Parathyroid adenoma (tissue), 2 donors: ENCODE data around the gene ATP13A5.

ENCODE experiments used
- H2AFZ ChIP-seq: fragments of 300-600 bp; sonication (generic); one replicate; pipeline ENCODE4 v1.7.0; 2017; ENCODE audit warnings: antibody characterized with exemption, mild to moderate bottlenecking
- H3K27ac ChIP-seq: fragments of 300-600 bp; sonication (generic); one replicate; pipeline ENCODE4 v1.7.0; 2017
- H3K27me3 ChIP-seq: fragments of 300-600 bp; sonication (generic); one replicate; pipeline ENCODE4 v1.7.0; 2017; ENCODE audit warnings: low read length; ENCODE audit not compliant: control insufficient read depth, insufficient read depth
- H3K36me3 ChIP-seq: fragments of 300-600 bp; sonication (generic); one replicate; pipeline ENCODE4 v1.7.0; 2017; ENCODE audit warnings: low read length; ENCODE audit not compliant: control insufficient read depth, insufficient read depth
- H3K4me1 ChIP-seq: fragments of 300-600 bp; sonication (generic); one replicate; pipeline ENCODE4 v1.7.0; 2017; ENCODE audit warnings: control low read depth
- H3K4me2 ChIP-seq: fragments of 300-600 bp; sonication (generic); one replicate; pipeline ENCODE4 v1.7.0; 2017; ENCODE audit warnings: low read length
- H3K4me3 ChIP-seq: fragments of 300-600 bp; sonication (generic); one replicate; pipeline ENCODE4 v1.7.0; 2017; ENCODE audit warnings: low read depth, low read length
- H3K79me2 ChIP-seq: fragments of 300-600 bp; sonication (generic); one replicate; pipeline ENCODE4 v1.7.0; 2017; ENCODE audit warnings: control low read depth
- H3K9ac ChIP-seq: fragments of 300-600 bp; sonication (generic); one replicate; pipeline ENCODE4 v1.7.0; 2017; ENCODE audit warnings: mild to moderate bottlenecking
- H3K9me3 ChIP-seq: fragments of 300-600 bp; sonication (generic); one replicate; pipeline ENCODE4 v1.7.0; 2017; ENCODE audit warnings: low read length; ENCODE audit not compliant: control insufficient read depth
- TF ChIP-seq, protein P1 (sequence below): fragments of 300-600 bp; sonication (generic); IDR thresholded peaks from one replicate; pipeline ENCODE4 v1.7.0; 2017; ENCODE audit warnings: antibody characterized with exemption, mild to moderate bottlenecking
- donor health status: primary hyperparathyroidism.

The ATP13A5 gene

GRCh38 chr3:193372783-193373182 lies 5.8 kb downstream of the ATP13A5 start:
- Histone ChIP-seq H3K36me3 (no peaks in the 10 kb centered on the region), H3K79me2 (no peaks in the 10 kb centered on the region), H3K27ac (no peak overlapping the region), H3K27me3 (no peaks in the 10 kb centered on the region), H3K9ac (no peak overlapping the region), H3K9me3 (no peaks in the 10 kb centered on the region), H2AFZ (no peak overlapping the region), H3K4me1 (peaks cover 3% of the 10 kb centered on the region), H3K4me3 (no peak overlapping the region), H3K4me2 (no peak overlapping the region)
- TF ChIP-seq, protein P1, sequence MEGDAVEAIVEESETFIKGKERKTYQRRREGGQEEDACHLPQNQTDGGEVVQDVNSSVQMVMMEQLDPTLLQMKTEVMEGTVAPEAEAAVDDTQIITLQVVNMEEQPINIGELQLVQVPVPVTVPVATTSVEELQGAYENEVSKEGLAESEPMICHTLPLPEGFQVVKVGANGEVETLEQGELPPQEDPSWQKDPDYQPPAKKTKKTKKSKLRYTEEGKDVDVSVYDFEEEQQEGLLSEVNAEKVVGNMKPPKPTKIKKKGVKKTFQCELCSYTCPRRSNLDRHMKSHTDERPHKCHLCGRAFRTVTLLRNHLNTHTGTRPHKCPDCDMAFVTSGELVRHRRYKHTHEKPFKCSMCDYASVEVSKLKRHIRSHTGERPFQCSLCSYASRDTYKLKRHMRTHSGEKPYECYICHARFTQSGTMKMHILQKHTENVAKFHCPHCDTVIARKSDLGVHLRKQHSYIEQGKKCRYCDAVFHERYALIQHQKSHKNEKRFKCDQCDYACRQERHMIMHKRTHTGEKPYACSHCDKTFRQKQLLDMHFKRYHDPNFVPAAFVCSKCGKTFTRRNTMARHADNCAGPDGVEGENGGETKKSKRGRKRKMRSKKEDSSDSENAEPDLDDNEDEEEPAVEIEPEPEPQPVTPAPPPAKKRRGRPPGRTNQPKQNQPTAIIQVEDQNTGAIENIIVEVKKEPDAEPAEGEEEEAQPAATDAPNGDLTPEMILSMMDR: no peak

GRCh38 chr3:193367868-193368267 lies 10.7 kb downstream of the ATP13A5 start:
- Histone ChIP-seq H3K27ac (no peak overlapping the region), H3K4me3 (no peak overlapping the region), H3K4me2 (no peak overlapping the region), H3K9me3 (no peaks in the 10 kb centered on the region), H3K36me3 (no peaks in the 10 kb centered on the region), H2AFZ (no peak overlapping the region), H3K4me1 (no peaks in the 10 kb centered on the region), H3K9ac (no peak overlapping the region), H3K79me2 (no peaks in the 10 kb centered on the region), H3K27me3 (no peaks in the 10 kb centered on the region)
- TF ChIP-seq, protein P1: no peak

DNA sequence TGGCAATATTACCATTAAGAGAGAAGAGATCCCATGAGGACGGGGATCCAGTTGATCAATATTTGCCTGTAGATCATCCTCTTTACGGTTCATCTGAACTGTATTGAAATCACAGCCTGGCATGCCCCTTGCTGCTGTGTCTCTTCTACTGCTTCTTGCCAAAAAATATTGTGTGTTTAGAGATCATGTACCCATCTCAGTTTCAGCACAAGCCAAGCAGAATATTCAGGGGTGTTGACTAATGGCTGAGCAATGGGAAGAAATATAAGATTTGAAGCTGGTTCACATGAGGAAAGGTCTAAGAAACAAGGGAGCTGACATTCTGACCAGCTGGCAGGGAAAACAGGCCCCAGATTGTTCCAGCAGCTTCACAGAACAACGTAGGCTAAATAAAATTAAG lies 21.3 kb downstream of the ATP13A5 start:
- TF ChIP-seq, protein P1: no peak
- Histone ChIP-seq H2AFZ (no peak overlapping the region), H3K9ac (no peak overlapping the region), H3K79me2 (no peaks in the 10 kb centered on the region), H3K27me3 (no peaks in the 10 kb centered on the region), H3K27ac (no peak overlapping the region), H3K4me2 (no peak overlapping the region), H3K36me3 (no peaks in the 10 kb centered on the region), H3K9me3 (no peaks in the 10 kb centered on the region), H3K4me3 (no peak overlapping the region), H3K4me1 (no peaks in the 10 kb centered on the region)

DNA sequence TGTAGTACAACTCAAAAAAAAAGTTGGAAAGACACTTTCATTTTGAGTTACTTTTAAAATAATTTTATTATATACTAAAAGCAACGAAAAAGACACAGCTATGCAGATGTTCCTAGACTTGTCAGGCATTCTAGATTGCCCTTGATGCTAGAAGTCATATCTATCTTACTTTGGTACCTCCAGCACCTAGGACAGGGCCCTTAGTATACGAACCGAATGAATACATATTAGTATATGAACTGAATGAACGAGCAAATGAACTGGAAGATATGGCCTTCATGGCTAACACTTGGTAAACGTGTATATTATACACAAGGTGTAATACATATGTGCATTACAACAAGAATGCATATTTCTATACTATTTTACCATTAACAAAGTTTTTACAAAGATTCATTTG lies 24.1 kb downstream of the ATP13A5 start:
- H3K27ac ChIP-seq: no peak overlapping the region
- no peak overlapping the region for H3K9ac ChIP-seq
- no peak overlapping the region for H3K4me2 ChIP-seq
- no peaks in the 10 kb centered on the region for H3K9me3 ChIP-seq
- H3K4me3 ChIP-seq: no peak overlapping the region
- no peak overlapping the region for H2AFZ ChIP-seq
- H3K27me3 ChIP-seq: no peaks in the 10 kb centered on the region
- H3K4me1 ChIP-seq: no peaks in the 10 kb centered on the region
- no peaks in the 10 kb centered on the region for H3K79me2 ChIP-seq
- no peaks in the 10 kb centered on the region for H3K36me3 ChIP-seq
- TF ChIP-seq, protein P1: no peak

DNA sequence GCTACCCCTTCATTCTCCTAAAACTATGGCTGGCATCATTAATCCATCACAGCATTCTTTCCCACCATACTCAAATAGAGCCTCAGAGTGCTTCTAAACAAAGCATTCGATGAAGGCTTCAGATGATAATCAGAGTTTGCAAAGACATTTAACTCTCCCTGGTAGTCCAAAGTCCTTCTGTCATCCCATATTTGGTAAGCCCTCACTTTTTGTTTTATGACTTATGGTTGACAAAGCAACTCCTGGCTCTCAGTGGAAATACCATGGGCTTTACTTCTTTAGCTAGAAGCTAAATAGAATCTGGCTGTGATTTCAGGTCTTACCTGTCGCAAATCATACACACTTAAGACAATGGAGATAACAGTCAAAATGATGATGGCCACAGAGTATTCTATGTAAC lies 27.8 kb downstream of the ATP13A5 start:
- Histone ChIP-seq H3K4me3 (no peak overlapping the region), H3K4me1 (no peaks in the 10 kb centered on the region), H3K79me2 (no peaks in the 10 kb centered on the region), H3K9me3 (no peaks in the 10 kb centered on the region), H3K36me3 (no peaks in the 10 kb centered on the region), H2AFZ (no peak overlapping the region), H3K4me2 (no peak overlapping the region), H3K27me3 (no peaks in the 10 kb centered on the region), H3K27ac (no peak overlapping the region), H3K9ac (no peak overlapping the region)
- TF ChIP-seq, protein P1: no peak
